ENCODE data around the gene GPANK1.

Gene GPANK1

GRCh38 chr6:31620586-31621319 lies 44.0 kb downstream of the GPANK1 start, which contains the start of gene PRRC2A:
PRRC2A (plus strand) TSS chr6:31620715; CDS start chr6:31622790, 2,075 bp downstream.
- DNase-seq (ENCODE audit: low read depth, low spot score) = no peak

GRCh38 chr6:31619805-31620585 lies 44.8 kb downstream of the GPANK1 start:
- peak; percentile 99 for DNase-seq (ENCODE audit: low read depth, low spot score)

- DNase-seq (ENCODE audit: low read depth, low spot score) = no peak
These were observed 47.8 kb downstream of the GPANK1 start for GRCh38 chr6:31617010-31617409.

GRCh38 chr6:31615748-31616147 lies 49.0 kb downstream of the GPANK1 start:
- no peak for DNase-seq (ENCODE audit: low read depth, low spot score)

DNA sequence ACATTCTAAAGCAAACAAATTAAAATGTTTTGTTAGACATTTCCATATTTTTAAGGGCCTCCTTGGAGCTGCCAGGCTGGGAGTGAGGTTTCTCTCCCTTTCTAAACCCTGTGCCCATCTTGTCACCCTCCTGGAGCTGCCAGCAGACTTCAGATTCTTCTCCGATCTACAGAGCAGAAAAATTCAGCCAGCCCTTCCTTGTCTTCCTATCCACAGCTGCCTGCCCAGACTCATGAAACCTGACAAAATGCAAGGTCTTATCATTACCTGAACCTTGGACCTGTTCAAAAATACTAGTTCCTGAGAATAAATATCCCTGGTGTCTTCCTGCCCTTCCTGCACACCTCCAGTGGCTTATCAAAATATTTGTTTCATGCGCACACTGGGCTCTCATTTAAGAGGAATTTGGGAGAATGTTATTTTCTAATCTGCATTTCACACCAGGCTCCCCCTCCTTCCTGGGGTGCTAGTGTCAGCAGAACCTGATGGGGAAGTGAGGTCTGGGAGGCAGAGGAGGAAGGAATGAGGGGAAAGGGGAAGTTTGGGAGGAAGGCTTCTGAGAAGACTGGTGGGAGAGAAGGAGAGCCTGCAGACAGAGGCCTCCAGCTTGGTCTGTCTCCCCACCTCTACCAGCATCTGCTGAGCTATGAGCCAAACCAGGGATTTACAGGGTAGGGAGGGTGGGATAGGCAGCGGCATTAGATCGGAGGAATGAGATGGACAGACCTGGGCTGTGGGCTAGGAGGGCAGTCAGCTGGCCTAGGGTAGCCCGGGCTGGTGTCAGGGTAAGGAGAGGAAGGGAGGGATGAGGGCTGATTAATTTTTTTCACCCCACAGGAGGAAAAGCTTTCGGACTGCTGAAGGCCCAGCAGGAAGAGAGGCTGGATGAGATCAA lies 49.9 kb downstream of the GPANK1 start, which contains the start of gene AIF1:
Gene AIF1 (plus strand): TSS at position 551 of the 895 bp plus-strand sequence. CDS start 96 bp downstream, at position 647.
- DNase-seq (ENCODE audit: low read depth, low spot score) = no peak

DNA sequence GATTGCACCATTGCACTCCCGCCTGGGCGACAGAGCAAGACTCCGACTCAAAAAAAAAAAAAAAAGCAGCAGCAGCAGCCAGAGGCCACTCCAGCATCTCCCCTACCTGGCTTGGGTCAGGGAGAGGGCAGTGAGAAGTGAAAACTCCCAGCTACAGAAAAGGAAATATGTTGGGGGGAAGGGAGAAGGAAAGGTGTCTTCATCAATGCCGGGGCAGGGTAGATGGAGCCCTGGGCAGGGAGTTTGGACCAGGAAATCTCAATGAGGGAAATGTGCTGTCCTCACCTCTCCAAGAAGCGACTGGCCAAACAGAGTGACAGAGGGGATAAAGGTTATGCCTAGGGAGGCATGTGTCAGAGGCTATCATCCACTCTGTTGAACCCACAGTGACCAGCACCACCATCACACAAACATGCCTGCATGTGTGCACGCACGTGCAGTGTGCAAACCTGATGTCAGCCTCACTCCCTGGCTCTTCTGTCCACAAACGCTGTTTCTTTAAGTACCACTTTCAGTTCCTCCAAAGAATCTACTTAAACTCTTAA lies 50.6 kb downstream of the GPANK1 start:
- no peak for DNase-seq (ENCODE audit: low read depth, low spot score)
